HG02678 (cell line): ENCODE measurements around the gene ALOX15B.

Experiments used
- ATAC-seq: cut with Tn5 transposase; IDR thresholded peaks from one replicate; pipeline ENCODE4 v1.9.1; 2021; ENCODE audit warnings: mild to moderate bottlenecking, moderate library complexity; ENCODE audit not compliant: unreplicated experiment

Gene ALOX15B

DNA sequence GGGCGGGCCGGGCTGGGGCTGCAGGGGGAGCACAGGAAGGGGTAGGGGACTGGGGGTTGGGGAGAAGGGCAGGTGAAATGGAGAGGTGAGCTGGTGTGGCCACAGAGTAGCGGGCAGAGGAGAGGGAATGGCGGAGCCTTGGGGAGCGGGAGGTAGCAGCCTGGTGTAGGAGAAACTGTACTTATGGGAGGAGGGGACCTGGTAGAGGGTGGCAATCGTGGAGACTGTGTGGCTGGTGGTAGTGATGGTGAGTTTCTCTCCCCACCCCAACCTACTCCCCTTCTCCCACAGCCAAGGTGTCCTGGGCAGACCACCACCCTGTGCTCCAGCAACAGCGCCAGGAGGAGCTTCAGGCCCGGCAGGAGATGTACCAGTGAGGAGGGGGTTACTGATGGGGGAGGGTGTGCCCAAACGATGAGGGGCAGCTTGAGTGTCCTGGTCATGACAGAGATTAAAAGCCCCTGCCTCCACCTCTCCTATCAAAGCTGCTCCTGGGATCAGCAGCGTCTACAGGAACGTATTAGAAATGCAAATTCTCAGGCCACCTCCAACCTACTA, 831 bp downstream of the ALOX15B start:
- ATAC-seq = no peak

DNA sequence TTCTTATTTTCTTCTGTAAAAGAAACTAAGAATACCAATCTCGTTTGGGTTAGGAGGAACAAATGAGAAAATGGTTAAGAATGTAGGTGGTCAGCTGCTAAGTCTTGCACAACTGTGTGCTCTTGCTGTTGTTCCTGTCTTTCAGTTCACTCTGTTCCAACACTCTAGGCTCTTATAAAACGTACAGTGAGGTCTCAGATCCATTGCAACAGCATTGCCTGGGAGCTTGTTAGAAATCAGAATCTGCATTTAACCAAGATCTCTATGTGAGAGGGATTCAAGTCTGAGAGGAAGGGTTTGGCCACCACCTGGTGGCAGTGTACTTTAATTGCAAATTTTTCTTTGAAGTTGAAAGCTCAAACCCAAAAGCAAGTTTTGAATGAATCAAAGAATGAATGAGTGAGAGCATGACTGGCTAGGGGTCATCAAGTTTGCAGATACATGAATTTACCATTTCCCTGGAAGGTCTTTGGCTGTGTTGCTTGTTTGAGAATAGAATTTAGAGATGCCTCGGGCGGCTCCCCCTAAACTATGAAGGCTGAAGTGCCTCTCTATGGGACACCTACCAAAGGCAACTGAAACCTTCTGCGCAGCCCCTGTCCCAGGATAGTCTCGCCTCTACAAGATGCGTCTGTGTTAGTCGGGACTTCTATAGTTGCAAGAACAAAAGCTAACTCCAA, 2.5 kb downstream of the ALOX15B start:
- ATAC-seq = no peak

DNA sequence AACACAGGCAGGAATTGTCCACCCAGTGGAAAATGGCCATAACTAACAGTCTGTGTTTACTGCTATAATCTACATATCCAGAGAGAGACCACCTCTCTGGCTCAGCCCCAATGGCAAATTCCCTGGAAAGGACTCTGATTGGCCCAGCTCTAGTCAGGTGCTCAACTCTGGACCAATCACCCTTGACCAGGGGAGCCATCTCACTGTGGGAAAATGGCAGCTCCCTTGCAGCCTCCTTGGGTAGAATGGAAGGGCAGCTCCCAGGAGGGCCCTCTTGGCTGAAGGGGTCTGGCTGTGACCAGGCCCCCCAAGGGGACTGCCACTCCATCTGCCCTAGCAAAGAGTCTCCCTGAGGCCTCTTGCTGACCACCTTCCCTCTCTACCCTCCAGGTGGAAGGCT, 3.1 kb downstream of the ALOX15B start:
- ATAC-seq = no peak

DNA sequence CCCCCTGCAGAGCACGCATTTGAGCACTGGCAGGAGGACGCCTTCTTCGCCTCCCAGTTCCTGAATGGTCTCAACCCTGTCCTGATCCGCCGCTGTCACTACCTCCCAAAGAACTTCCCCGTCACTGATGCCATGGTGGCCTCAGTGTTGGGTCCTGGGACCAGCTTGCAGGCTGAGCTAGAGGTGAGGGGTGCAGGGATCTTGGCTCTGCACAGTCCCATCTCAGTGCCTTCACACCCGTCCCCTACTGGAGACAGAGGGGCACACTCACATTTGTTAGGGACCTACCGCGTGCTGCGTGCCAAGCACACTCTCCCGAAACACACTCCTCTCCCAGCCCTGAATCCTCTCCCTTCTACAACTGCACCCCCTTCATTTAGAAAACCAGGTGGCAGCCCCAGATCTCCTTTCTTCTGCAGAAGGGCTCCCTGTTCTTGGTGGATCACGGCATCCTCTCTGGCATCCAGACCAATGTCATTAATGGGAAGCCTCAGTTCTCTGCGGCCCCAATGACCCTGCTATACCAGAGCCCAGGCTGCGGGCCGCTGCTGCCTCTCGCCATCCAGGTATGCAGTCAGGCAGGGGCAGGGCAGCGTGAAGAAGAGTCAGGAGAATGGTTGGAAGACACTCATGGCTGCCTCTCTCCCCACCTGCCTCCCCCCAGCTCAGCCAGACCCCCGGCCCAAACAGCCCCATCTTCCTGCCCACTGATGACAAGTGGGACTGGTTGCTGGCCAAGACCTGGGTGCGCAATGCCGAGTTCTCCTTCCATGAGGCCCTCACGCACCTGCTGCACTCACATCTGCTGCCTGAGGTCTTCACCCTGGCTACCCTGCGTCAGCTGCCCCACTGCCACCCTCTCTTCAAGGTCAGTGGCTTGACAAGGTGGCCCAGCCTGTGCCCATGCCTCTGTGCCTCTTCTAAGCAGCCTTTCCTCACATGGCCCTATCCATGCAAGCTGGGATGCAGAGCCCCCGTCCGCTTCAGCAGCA, 6.3 kb downstream of the ALOX15B start:
- ATAC-seq = no peak

DNA sequence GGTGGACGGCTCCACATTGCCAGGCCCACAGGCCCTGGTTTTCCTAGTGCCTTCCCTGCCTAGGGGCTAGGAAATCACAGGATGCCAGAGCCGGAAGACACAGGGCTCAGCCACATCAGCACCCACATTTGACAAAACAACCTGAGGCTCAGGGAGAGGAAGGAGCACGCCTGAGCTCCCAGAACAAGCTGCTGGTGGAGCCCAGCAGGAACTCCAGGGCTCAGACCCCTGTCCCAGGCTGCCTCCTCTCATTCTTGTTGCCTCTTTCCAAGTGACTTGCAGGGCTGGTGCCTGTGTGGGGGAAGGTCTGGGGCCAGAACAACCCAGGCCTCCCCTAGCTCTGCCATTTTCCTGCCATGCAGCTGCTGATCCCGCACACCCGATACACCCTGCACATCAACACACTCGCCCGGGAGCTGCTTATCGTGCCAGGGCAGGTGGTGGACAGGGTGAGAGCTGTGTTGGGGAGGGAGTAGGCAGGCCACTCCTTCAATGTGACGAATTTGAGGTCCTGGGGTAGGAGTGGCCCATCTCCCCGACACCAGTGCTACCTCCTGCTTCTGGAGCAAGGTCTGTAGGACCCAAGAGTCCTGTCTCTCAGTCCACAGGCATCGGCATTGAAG, 7.6 kb downstream of the ALOX15B start:
- ATAC-seq = no peak

DNA sequence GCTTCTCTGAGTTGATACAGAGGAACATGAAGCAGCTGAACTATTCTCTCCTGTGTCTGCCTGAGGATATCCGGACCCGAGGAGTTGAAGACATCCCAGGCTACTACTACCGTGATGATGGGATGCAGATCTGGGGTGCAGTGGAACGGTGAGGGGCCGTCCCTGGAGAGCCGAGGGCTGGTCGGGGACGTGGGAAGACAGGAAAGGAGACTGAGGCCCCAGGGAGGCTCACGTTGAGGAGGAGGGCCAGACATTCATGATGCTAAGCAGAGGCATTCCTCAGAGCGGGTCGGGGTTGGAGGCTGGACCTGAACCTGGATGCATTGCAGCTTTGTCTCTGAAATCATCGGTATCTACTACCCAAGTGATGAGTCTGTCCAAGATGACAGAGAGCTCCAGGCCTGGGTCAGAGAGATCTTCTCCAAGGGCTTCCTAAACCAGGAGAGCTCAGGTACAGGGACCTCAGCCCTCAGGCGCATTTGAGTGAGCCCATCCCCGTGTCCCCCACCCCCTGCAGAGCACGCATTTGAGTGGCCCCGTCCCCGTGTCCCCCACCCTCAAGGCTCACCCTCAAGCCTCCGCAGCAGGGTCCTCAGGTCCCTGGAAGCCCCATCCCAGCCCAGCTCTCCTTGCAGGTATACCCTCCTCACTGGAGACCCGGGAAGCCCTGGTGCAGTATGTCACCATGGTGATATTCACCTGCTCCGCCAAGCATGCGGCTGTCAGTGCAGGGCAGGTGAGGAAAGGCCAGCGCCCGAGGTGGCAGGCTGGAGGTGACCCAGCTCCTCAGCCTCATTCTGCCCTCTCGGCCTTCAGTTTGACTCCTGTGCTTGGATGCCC, 8.3 kb downstream of the ALOX15B start:
- ATAC-seq = no peak

DNA sequence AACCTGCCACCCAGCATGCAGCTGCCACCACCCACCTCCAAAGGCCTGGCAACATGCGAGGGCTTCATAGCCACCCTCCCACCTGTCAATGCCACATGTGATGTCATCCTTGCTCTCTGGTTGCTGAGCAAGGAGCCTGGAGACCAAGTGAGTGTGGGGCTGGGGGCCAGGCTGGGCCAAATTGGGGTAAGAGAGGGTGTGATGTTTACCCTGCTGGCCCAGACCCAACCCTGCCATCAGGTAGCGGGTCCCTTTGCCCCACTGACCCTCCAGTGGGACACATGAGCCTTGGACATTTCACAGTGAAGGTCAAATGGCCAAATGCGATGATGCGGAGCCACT, 8.9 kb downstream of the ALOX15B start:
- ATAC-seq = no peak

DNA sequence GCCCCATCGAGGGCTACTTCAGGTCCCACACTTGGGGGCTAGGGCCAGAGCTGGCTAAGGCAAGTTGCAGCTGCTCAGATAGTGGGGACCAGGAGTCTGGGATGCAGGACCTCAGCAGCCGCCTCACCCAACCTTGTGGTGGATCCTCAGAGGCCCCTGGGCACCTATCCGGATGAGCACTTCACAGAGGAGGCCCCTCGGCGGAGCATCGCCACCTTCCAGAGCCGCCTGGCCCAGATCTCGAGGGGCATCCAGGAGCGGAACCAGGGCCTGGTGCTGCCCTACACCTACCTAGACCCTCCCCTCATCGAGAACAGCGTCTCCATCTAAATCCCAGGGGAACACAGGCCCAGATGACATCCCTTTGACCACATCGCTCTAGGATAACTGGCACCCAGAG, 9.4 kb downstream of the ALOX15B start:
- ATAC-seq = no peak

DNA sequence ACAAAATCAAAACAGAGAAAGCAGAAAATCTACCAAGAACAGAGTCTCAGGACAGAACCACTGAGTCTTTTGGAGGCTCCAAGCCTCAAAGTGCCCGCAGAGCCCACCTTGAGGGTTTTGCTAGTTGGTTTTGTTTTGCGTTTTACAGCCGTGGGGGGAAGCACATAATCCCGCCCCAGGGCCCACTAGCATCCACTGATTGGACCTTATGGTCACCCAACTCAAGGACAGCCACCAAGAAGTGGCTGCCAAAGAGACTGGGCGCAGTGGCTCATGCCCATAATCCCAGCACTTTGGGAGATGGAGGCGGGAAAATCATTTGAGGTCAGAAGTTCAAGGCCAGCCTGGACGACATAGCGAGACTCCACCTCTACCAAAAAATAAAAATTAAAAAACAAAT, 9.9 kb downstream of the ALOX15B start:
- no peak for ATAC-seq

DNA sequence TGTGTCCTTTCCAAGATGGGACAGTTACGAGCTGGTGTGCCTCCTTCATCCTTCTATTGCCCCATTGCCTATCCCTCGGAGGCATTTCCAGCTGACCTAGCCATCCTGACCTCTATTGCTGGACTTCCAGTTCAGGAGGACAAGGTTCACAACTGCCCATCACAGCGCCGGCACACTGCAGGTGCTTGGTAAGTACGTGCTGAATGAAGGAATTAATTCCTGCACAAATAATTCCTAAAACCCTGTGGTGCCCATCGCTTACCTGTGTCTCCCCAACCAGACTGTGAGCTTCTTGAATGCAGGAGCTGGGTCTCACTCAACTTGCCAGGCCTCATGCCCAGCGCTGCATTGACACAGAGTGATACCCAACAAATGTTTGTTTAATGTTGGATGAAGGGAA, 13.0 kb downstream of the ALOX15B start:
- no peak for ATAC-seq

DNA sequence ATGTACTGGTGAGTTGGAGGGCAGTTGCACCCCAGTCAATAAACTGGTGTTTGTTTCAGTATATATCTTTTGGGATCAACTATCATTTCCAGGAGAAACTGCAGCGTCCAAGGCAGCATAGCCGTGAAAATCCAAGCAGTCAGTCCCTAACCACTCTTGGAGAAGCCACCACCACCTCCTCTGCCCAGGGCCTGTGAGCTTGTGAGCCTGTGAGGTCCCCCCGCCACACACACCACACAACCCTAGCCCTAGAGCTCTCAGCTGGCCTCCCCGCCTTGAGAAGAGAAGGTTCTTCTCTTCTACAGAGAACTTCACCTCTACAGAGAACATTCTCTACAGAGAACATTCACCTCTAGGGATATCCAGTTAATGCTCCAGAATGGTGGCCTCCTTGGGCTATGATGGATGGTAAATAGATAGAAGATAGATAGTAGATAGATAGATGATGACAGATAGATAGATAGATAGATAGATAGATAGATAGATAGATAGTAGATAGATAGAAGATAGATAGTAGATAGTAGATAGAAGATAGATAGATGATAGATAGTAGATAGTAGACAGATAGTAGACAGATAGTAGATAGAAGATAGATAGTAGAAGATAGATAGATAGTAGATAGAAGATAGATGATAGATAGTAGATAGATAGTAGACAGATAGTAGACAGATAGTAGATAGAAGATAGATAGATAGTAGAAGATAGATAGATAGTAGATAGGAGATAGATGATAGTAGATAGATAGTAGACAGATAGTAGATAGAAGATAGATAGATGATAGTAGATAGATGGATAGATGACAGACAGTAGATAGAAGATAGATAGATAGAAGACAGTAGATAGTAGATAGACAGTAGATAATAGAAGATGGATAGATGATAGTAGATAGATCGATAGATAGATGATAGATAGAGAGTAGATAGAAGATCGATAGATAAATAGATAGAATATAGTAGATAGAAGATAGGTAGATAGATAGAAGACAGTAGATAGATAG, 13.7 kb downstream of the ALOX15B start:
- no peak for ATAC-seq

DNA sequence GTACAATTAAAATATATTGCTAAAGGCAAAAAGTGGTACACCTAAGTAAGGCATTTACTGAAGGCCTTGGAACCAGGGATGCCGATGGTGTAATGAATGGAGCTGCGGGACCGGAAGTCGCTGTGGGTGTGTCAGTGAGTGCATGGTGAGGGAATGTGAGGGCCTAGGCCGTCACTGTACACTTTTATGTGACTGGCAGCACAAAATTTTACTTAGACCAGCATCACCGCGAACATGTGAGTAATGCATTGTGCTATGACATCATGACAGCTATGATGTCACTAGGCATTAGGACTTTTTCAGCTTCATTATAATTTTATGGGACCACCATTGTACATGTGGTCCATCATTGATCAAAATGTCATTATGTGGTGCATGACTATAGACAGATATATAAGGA, 14.7 kb downstream of the ALOX15B start:
- ATAC-seq = no peak

DNA sequence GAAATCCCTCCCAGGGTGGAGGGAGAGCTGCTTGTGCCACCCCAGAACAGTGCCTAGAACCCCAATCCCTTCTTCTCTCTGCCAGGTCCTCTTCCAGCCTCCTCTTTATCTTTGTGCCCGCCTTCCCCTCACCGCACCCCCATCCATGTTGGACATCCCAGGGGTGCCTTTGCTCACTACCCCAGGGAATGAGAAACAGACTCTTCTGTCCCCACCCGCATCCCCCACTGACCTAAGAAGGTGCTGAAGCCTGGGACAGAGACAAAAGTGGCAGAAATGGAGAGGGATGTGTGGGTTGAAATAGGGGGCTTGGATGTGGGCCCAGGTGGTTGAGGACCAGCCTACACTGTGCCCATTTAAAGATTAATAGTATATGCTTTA, 17.0 kb downstream of the ALOX15B start:
- ATAC-seq = no peak

DNA sequence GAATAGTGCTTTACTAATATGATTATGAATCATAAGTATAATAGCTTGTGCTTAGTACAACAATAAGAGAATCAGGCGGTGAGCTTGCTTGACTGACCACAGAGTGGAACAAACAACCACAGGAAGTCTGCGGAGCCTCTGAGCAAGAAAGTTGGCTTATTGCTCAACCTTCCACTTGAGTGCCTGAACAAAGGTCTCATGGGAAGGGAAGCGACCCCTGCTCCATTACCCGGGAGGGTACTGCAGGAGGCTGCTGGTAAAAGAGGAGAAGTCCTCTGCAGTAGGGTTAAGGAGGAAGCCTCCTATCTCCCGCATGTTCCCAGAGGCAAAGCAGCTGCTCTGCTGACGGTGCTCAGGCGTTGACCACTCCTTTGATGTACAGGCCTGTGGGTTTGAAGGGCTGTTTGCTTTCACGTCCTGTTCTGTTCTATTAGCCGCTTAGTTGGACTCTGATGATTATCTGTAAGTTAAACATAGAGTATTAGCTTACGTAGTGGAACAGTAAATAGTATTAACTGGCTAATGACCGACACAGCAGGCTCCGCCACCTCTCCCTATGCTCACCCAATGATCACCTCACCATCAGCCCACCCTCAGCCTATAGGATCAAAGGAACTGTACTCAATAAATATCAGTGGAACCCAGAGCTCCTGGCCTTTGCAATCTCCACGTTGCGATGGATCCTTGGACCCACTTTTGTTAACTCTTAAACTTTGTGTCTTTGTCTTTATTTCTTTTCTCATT, 17.5 kb downstream of the ALOX15B start:
- ATAC-seq = peak; percentile 47

DNA sequence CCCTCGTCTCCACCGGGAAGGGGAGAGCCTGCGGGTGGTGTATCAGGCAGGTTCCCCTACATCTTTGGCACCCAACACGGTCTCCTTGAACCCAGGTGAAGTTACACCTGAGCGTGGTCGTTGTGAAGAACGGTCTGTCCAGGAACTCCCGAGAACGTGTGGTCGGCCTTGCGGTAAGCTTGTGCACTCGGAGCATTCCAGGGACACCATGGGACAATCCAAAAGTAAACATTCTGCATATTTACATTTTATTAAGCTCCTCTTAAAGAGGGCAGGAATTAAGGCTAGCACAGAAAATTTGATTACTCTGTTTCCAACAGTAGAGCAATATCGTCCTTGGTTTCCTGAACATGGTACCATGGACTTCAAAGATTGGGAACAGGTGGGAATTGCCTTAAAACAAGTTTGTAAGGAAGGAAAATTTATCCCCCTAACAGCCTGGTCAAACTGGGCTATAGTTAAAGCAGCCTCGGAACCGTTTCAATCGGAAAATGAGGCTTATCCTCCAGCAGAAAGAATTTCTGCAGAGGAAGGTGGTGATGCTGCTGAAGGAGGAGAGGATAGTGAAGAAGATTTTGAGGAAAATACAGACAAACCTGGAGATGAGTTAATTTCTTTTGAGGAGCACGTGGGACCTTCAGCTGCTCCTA, 18.2 kb downstream of the ALOX15B start:
- no peak for ATAC-seq

DNA sequence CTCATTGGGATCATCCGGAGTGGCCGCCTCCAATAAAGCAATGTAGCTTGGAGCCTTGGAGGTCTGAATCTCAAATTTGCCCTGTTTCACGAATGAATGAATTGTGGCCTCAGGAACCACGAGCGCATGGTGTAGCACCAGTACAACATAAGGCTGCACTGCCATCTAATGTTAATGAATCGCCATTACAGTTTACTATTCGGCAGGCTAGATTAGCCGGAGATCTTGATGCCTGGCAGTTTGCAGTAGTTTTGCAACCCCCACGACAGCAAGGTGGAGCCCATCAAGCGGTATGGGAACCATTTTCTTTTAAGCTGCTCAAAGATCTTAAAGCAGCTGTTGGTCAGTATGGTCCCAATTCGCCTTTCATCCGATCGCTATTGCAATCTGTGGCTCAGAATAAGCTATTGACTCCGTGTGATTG, 18.8 kb downstream of the ALOX15B start:
- no peak for ATAC-seq

DNA sequence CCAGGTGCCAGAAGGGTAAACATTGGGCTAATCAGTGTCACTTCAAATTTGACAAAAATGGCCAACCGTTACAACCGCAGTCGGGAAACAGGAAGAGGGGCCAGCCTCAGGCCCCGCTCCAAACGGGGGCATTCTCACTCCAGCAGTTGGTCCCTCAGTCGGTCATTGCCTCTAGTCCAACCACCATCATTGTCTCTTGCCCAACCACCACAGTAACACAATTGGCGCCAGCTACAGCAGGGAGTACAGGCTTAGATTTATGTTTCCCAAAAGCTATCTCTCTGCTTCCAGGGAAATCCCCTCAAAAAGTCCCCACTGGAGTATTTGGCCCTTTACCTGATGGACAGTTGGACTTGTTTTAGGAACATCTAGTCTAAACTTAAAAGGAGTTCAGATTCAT, 20.3 kb downstream of the ALOX15B start:
- ATAC-seq = no peak

DNA sequence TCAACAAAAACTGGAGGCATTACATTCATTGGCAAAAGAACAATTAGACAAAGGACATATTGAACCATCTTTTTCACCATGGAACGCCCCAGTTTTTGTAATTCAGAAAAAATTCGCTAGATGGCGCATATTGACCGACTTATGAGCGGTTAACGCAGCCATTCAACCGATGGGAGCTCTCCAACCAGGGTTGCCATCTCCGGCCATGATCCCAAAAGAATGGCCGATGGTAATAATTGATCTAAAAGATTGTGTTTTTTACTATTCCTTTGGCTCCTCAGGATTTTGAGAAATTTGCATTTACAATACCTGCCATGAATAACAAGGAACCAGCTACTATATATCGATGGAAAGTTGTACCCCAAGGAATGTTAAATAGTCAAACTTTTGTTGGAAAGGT, 21.4 kb downstream of the ALOX15B start:
- no peak for ATAC-seq
